HL-60 (cell line): ENCODE measurements around the gene FOXD4.
"Not testable (repeated sequence)": the region's sequence is repeated elsewhere in the genome, so short reads cannot be mapped to it uniquely, and the experiment has no call there.

ENCODE experiments used
- DNase-seq, 2 experiments: peaks; one replicate each; pipeline ENCODE4 v3.0.0-alpha.2; 2010 to 2020; ENCODE audit warnings: low read depth in 1 of 2, low spot score in 1 of 2
- H3K27ac ChIP-seq: fragments of 250-450 bp; sonication (Bioruptor Pico); replicated peaks from 2 replicates; pipeline ENCODE4 v1.5.1; 2020; ENCODE audit warnings: mild to moderate bottlenecking, moderate library complexity
- H3K27me3 ChIP-seq: fragments of 250-450 bp; sonication (Bioruptor Pico); 2 replicates; pipeline ENCODE4 v1.5.1; 2021; ENCODE audit warnings: mild to moderate bottlenecking, moderate library complexity; ENCODE audit not compliant: insufficient read depth, poor library complexity, severe bottlenecking
- H3K4me3 ChIP-seq: replicated peaks from 2 replicates; pipeline ENCODE4 v1.5.1; 2011; ENCODE audit warnings: mild to moderate bottlenecking, control low read depth, low read length; ENCODE audit not compliant: insufficient read depth
- SPI1 ChIP-seq: IDR thresholded peaks from 2 replicates; pipeline ENCODE4 v1.6.1; 2012; ENCODE audit warnings: low read depth, mild to moderate bottlenecking, borderline replicate concordance
- long read RNA-seq: library from polyadenylated mRNA; unstranded; transcript quantifications from one replicate; pipeline ENCODE4 v2.0.0, GENCODE V29; 2020

Gene FOXD4
- long read RNA-seq: 0 reads

GRCh38 chr9:117995-118467 is at the start of gene FOXD4:
Gene FOXD4, minus strand, starts transcription at chr9:118417. Its CDS starts 298 bp downstream, at chr9:118119.
- not testable (repeated sequence) for H3K27ac ChIP-seq, H3K4me3 ChIP-seq, DNase-seq
- H3K27me3 ChIP-seq: peaks cover 14% of the 10 kb centered on the region

GRCh38 chr9:159871-160270 is 41.7 kb upstream of the FOXD4 start:
- H3K27me3 ChIP-seq, H3K4me3 ChIP-seq, H3K27ac ChIP-seq: not testable (repeated sequence)
- peak; percentile 8 to 25 for DNase-seq

- not testable (repeated sequence) for H3K27ac ChIP-seq, H3K27me3 ChIP-seq, DNase-seq
These were observed 33.0 kb upstream of the FOXD4 start for GRCh38 chr9:151173-151572.

GRCh38 chr9:139880-140279 is 21.7 kb upstream of the FOXD4 start:
- H3K4me3 ChIP-seq, DNase-seq, H3K27me3 ChIP-seq, H3K27ac ChIP-seq: not testable (repeated sequence)

More at GRCh38 chr9:151173-151572, 33.0 kb upstream of the FOXD4 start:
- H3K4me3 ChIP-seq: not testable (repeated sequence)

- H3K4me3 ChIP-seq, H3K27ac ChIP-seq: not testable (repeated sequence)
- DNase-seq: peak; percentile 13 to 50
- peaks cover 14% of the 10 kb centered on the region for H3K27me3 ChIP-seq
These were observed 848 bp downstream of the FOXD4 start for GRCh38 chr9:117144-117994.

- peaks cover 14% of the 10 kb centered on the region for H3K27me3 ChIP-seq
- not testable (repeated sequence) for H3K4me3 ChIP-seq
These were observed 1.8 kb downstream of the FOXD4 start for GRCh38 chr9:116239-117077.

GRCh38 chr9:115118-115451 is 3.1 kb downstream of the FOXD4 start:
- H3K27me3 ChIP-seq: peaks cover 14% of the 10 kb centered on the region
- H3K4me3 ChIP-seq, DNase-seq, H3K27ac ChIP-seq: not testable (repeated sequence)

More at GRCh38 chr9:116239-117077, 1.8 kb downstream of the FOXD4 start:
- DNase-seq, H3K27ac ChIP-seq: not testable (repeated sequence)

- Histone ChIP-seq H3K27me3 (peaks cover 14% of the 10 kb centered on the region), H3K4me3 (peak overlapping the region; percentile 64)
- H3K27ac ChIP-seq, DNase-seq: not testable (repeated sequence)
These were observed 3.7 kb downstream of the FOXD4 start for GRCh38 chr9:114267-115117.

- Histone ChIP-seq H3K4me3 (peak overlapping the region; percentile 64), H3K27ac (peak overlapping the region; percentile 71), H3K27me3 (peaks cover 14% of the 10 kb centered on the region)
- DNase-seq: peak; percentile 13 to 64
- TF ChIP-seq SPI1: peak; percentile 5; the same call in 1 of the 2 replicates
These were observed 4.5 kb downstream of the FOXD4 start for GRCh38 chr9:113468-114266.

GRCh38 chr9:112589-113467 is 5.4 kb downstream of the FOXD4 start:
- peak overlapping the region; percentile 71; the same call in 1 of the 2 replicates for H3K27ac ChIP-seq
- peaks cover 14% of the 10 kb centered on the region for H3K27me3 ChIP-seq
- H3K4me3 ChIP-seq: peak overlapping the region; percentile 64
- DNase-seq: peak in 1 of 2 experiments; percentile 49

GRCh38 chr9:110672-111071 is 7.5 kb downstream of the FOXD4 start:
- not testable (repeated sequence) for H3K27me3 ChIP-seq

GRCh38 chr9:109540-109939 is 8.7 kb downstream of the FOXD4 start:
- DNase-seq, H3K27me3 ChIP-seq: not testable (repeated sequence)

More at GRCh38 chr9:110672-111071, 7.5 kb downstream of the FOXD4 start:
- not testable (repeated sequence) for H3K27ac ChIP-seq, H3K4me3 ChIP-seq, DNase-seq

More at GRCh38 chr9:109540-109939, 8.7 kb downstream of the FOXD4 start:
- H3K4me3 ChIP-seq, H3K27ac ChIP-seq: not testable (repeated sequence)
